ENCODE data around the gene CFAP45. TPM values are rescaled to one million over a fixed set of nuclear protein-coding genes. Genes with fewer than 3 reads are reported as not detected.

CFAP45 gene
- polyA plus RNA-seq, 1 of the 3 experiments (the other 2 are of a cell fraction) = 0.74 TPM

DNA sequence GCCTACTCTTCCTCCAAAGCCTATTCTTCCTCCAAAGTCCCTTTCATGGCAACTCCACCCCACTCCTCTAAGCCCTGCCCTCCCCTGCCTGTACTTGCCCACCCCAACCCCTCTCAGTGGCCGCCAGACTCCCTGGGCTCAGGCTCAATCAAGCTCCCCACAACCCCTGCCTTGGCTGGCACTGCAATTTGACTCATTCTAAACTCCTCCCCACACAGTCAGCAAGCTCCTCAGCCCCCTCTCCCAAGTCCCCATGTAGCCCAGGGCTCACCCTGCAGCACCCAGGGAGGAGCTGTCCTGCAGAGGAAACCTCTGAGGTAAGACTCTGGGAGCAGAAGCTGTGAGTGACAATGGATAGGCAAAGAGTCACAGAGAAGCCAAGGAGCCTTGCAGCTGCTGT lies 33.9 kb downstream of the CFAP45 start:
- ChIA-PET POLR2A (no interaction called here), CTCF (interaction anchor here (0.7 kb wide), 1 partner anchor 25 kb away, joined by 3 read pairs; no protein-coding TSS in a partner anchor)
- no peak for DNase-seq

DNA sequence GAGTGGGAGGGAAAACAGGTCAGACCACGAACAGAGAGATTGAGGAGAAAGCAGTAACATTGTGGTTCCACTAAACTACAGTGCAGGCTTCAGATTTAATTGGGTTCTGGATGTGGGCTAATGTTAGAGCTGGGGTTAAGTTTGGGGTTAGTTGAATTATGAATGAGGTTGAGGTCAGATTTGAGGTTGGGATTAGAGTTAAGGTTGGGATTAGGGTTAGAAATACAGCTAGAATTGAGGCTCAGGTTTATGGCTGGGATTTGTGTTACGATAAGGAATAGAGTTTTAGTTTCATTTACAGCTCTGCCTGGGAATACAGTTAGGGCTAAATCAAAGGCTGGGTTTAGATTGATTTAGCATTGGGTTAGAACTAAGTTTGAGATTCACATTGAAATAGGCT lies 35.7 kb downstream of the CFAP45 start:
- Histone ChIP-seq H3K9me2 (no peaks in the 10 kb centered on the region), H4K20me1 (ENCODE audit: insufficient read depth) (no peaks in the 10 kb centered on the region), H3K9me3 (no peaks in the 10 kb centered on the region), H3K4me3 (ENCODE audit: low read depth in 2 of 2, low read length in 1 of 2) (no peak overlapping the region), H3K4me1 (ENCODE audit: control insufficient read depth in 1 of 2, insufficient read depth in 2 of 2, low read depth in 1 of 2, low read length in 1 of 2) (peaks cover 2 to 18% of the 10 kb centered on the region in 2 experiments; a peak in 1 of 4 replicates), H3F3A (replicated peaks; ENCODE audit: insufficient read depth) (no peaks in the 10 kb centered on the region), H3K36me3 (replicated peaks in 1 of 2; ENCODE audit: control insufficient read depth in 1 of 2, insufficient read depth in 2 of 2, low read length in 1 of 2) (no peaks in the 10 kb centered on the region), H3K9ac (no peak overlapping the region), H2AFZ (ENCODE audit: low read depth) (no peak overlapping the region), H3K4me2 (no peak overlapping the region), H3K27me3 (ENCODE audit: insufficient read depth) (no peaks in the 10 kb centered on the region), H3K27ac (ENCODE audit: low read depth in 2 of 2, low read length in 1 of 2) (no peak overlapping the region), H3K79me2 (ENCODE audit: insufficient read depth) (no peaks in the 10 kb centered on the region)
- CTCF ChIA-PET = interaction anchor here (0.7 to 4.9 kb wide), 4 partner anchors 17 to 144 kb away, joined by 3 to 14 read pairs (median 4); no protein-coding TSS in a partner anchor
- 88% methylated on average over 2 of the region's 2 CpGs for WGBS (ENCODE audit: low lambda C conversion rate)
- TF ChIP-seq, protein P1, sequence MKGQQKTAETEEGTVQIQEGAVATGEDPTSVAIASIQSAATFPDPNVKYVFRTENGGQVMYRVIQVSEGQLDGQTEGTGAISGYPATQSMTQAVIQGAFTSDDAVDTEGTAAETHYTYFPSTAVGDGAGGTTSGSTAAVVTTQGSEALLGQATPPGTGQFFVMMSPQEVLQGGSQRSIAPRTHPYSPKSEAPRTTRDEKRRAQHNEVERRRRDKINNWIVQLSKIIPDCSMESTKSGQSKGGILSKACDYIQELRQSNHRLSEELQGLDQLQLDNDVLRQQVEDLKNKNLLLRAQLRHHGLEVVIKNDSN (IDR thresholded peaks at IDR 0.05; ENCODE audit: borderline replicate concordance, low read depth) = no peak
- no peak for TF ChIP-seq MEF2A (IDR thresholded peaks at IDR 0.05; ENCODE audit: borderline replicate concordance, low read depth)
- no peak for TF ChIP-seq RAD21 (IDR thresholded peaks at IDR 0.05; ENCODE audit: low read length)
- TF ChIP-seq, protein P2, sequence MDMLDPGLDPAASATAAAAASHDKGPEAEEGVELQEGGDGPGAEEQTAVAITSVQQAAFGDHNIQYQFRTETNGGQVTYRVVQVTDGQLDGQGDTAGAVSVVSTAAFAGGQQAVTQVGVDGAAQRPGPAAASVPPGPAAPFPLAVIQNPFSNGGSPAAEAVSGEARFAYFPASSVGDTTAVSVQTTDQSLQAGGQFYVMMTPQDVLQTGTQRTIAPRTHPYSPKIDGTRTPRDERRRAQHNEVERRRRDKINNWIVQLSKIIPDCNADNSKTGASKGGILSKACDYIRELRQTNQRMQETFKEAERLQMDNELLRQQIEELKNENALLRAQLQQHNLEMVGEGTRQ (IDR thresholded peaks at IDR 0.05; ENCODE audit: borderline replicate concordance, low read depth, low read length) = no peak
- DNase-seq = no peak
- POLR2A ChIA-PET = no interaction called here

More for the DNA sequence above, 33.9 kb downstream of the CFAP45 start:
- H3K4me2 ChIP-seq = no peak overlapping the region
- H3K27me3 ChIP-seq (ENCODE audit: insufficient read depth) = no peaks in the 10 kb centered on the region
- no peaks in the 10 kb centered on the region for H3K79me2 ChIP-seq (ENCODE audit: insufficient read depth)
- no peaks in the 10 kb centered on the region for H3K9me3 ChIP-seq
- H3K4me3 ChIP-seq (ENCODE audit: low read depth in 2 of 2, low read length in 1 of 2) = no peak overlapping the region
- TF ChIP-seq NRF1 (IDR thresholded peaks at IDR 0.05; ENCODE audit: low read depth, low read length) = no peak
- TF ChIP-seq TAF1 (IDR thresholded peaks at IDR 0.05; ENCODE audit: borderline replicate concordance, low read depth, low read length) = no peak
- no peak for TF ChIP-seq RFX5 (IDR thresholded peaks at IDR 0.05; ENCODE audit: low read length)
- TF ChIP-seq, protein P3, sequence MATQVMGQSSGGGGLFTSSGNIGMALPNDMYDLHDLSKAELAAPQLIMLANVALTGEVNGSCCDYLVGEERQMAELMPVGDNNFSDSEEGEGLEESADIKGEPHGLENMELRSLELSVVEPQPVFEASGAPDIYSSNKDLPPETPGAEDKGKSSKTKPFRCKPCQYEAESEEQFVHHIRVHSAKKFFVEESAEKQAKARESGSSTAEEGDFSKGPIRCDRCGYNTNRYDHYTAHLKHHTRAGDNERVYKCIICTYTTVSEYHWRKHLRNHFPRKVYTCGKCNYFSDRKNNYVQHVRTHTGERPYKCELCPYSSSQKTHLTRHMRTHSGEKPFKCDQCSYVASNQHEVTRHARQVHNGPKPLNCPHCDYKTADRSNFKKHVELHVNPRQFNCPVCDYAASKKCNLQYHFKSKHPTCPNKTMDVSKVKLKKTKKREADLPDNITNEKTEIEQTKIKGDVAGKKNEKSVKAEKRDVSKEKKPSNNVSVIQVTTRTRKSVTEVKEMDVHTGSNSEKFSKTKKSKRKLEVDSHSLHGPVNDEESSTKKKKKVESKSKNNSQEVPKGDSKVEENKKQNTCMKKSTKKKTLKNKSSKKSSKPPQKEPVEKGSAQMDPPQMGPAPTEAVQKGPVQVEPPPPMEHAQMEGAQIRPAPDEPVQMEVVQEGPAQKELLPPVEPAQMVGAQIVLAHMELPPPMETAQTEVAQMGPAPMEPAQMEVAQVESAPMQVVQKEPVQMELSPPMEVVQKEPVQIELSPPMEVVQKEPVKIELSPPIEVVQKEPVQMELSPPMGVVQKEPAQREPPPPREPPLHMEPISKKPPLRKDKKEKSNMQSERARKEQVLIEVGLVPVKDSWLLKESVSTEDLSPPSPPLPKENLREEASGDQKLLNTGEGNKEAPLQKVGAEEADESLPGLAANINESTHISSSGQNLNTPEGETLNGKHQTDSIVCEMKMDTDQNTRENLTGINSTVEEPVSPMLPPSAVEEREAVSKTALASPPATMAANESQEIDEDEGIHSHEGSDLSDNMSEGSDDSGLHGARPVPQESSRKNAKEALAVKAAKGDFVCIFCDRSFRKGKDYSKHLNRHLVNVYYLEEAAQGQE (IDR thresholded peaks at IDR 0.05; ENCODE audit: low read depth, low read length) = no peak
- no peak for TF ChIP-seq YY1 (IDR thresholded peaks at IDR 0.05; ENCODE audit: low read depth)
- TF ChIP-seq, protein P4, sequence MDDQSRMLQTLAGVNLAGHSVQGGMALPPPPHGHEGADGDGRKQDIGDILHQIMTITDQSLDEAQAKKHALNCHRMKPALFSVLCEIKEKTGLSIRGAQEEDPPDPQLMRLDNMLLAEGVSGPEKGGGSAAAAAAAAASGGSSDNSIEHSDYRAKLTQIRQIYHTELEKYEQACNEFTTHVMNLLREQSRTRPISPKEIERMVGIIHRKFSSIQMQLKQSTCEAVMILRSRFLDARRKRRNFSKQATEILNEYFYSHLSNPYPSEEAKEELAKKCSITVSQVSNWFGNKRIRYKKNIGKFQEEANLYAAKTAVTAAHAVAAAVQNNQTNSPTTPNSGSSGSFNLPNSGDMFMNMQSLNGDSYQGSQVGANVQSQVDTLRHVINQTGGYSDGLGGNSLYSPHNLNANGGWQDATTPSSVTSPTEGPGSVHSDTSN (IDR thresholded peaks at IDR 0.05) = no peak
- TF ChIP-seq CHD2 (IDR thresholded peaks at IDR 0.05; ENCODE audit: low read length, partially characterized antibody) = no peak
- TF ChIP-seq SIN3A (IDR thresholded peaks at IDR 0.05; ENCODE audit: borderline replicate concordance, low read depth, low read length) = no peak
- H3F3A ChIP-seq (replicated peaks; ENCODE audit: insufficient read depth) = no peaks in the 10 kb centered on the region
- H3K27ac ChIP-seq (ENCODE audit: low read depth in 2 of 2, low read length in 1 of 2) = no peak overlapping the region
- H3K9ac ChIP-seq = no peak overlapping the region
- WGBS (ENCODE audit: low lambda C conversion rate) = 60% methylated on average over 1 of the region's 1 CpG
- H2AFZ ChIP-seq (ENCODE audit: low read depth) = no peak overlapping the region
- no peaks in the 10 kb centered on the region for H4K20me1 ChIP-seq (ENCODE audit: insufficient read depth)
- no peaks in the 10 kb centered on the region for H3K9me2 ChIP-seq
- peaks cover 5 to 9% of the 10 kb centered on the region in 2 experiments; a peak in 1 of 4 replicates for H3K4me1 ChIP-seq (ENCODE audit: control insufficient read depth in 1 of 2, insufficient read depth in 2 of 2, low read depth in 1 of 2, low read length in 1 of 2)
- no peaks in the 10 kb centered on the region for H3K36me3 ChIP-seq (replicated peaks in 1 of 2; ENCODE audit: control insufficient read depth in 1 of 2, insufficient read depth in 2 of 2, low read length in 1 of 2)

Data from SK-N-SH (cell line).